Femur (tissue), 1 donor: ENCODE results near the gene KDM1A.

Experiments
- DNase-seq: peaks from one replicate; pipeline ENCODE4 v3.0.0-alpha.2; 2017

KDM1A gene

GRCh38 chr1:23111600-23112535 lies 92.6 kb downstream of the KDM1A start:
- DNase-seq, result no peak

DNA sequence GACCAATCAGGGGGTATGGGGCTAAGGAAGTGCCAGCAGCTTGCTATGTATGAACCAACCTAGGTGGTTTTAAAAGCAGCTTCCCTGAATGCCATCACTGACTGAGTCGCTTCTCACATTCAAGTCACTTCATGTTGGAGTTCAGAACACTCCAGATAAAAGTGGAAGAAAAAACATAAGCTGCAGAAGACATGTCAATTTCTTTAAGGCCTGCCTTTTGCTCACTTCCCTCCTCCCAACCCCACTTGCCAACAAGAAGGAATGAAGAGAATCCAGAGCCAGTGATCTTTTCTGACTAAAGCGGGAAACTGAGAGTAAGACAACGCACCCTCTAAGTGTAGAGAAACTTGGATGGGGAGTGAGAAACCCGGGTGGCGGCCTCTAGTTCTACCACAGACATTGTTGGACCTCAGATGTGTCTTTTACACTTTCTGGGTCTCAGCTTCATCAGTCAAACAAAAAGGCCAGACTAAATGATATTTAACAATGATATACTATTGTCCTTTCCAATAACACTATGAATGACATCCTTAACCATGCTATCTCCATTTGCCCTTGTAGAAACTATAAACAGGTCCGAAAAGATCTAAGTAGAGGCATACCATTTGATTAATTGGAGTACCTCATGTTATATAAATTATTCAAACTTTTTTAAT lies 95.3 kb downstream of the KDM1A start:
- DNase-seq, result no peak

DNA sequence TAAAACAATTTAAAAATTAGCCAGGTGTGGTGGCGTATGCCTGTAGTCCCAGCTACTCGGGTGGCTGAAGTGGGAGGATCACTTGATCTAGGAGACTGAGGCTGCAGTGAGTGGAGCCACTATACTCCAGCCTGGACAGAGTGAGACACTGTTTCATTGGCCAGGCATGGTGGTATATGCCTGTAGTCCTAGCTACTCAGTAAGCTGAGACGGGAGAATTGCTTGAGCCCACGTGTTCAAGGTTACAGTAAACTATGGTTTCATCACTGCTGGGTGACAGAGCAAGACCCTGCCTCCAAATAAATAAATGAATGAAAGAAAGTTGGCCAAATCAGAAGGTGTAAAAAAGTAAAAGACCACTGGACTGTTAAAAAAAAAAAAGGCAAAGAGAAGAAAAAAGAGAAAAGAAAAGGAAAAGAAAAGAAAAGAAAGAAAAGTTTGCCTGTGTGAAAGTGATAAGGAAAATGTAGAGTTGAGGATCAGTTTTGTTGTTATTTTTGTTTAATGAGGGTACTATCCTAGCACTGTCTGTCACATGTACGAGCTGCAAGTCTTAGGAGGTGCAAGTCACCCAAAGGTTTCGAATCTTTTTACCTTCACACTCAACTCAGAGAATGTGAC lies 97.1 kb downstream of the KDM1A start:
- no peak for DNase-seq

DNA sequence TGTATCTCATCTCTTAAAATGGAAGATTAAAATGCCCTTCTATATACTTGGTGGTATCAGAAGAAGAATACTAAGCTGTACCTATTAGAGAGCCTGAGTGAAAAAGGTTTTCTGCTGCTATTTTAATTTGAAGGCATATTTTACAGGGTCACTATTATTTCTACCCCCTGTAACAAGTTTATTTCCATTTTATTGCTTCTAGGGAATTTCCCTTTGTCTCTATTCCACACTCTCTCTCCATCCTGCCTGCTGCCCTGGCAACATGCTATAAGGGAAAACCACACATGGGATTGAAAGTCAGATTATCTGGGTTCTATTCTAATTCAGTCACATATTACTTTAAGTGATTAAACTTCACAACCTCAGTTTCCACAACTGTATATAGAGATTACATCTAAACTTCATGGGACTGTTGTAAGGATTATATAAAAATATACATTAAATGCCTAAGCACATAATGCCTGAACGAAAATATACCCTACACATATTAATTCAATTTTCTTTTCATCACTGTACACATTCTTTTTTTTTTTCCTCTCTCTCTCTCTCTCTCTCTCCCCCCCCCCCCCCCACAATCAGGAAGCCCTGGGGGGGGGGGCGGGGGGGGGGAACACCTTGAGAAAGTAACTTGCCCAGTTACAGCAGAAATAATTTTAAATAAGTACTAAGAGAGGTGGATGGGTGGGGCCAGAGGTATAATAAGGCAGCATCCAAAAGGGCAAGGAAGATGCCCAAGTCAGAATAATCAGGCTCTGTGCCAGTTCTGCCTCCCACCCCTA lies 97.8 kb downstream of the KDM1A start:
- no peak for DNase-seq

GRCh38 chr1:23118407-23118806 lies 99.1 kb downstream of the KDM1A start:
- no peak for DNase-seq

GRCh38 chr1:23118957-23119792 lies 99.9 kb downstream of the KDM1A start:
- DNase-seq, result no peak

GRCh38 chr1:23120383-23120782 lies 101.1 kb downstream of the KDM1A start:
- DNase-seq, result no peak

GRCh38 chr1:23122023-23122748 lies 102.9 kb downstream of the KDM1A start:
- peak; percentile 62 for DNase-seq

DNA sequence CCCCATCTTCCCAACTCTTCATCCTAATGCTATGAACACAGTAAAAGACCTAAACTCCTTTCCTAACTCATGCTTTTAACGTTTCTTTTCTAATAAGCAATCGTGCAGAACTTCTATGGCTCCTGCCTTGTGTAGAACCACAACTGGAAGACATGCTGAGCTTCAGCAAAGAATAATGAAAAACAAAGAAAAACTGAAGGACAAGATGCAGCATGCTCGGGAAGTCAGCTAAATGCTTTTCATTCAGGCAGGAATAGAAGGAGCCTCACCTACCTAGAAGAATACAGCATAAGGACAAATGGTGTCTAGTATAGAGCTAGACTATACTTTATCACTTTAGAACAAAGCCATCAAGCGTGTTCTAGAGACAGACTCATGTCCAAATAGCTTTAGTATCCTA lies 103.5 kb downstream of the KDM1A start:
- DNase-seq, result no peak

DNA sequence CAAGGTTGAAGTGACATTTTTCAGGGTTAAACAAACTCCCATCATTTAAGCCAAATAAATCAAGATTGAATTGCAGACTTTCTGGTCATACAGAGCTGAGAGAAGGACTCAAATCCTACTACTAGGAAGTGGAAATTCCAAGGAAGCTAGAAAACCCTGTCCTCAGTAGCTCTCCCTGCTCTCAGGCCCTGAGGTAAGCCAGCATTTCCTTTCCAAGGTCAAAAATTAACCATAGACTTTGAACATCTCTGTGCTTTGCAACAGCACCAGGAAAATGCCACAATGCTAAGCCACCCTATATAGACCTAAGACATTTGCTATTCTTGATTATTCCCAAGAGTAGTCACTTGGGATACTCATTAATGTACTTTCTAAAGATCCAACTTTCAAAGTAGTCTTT lies 104.3 kb downstream of the KDM1A start:
- DNase-seq, result no peak

DNA sequence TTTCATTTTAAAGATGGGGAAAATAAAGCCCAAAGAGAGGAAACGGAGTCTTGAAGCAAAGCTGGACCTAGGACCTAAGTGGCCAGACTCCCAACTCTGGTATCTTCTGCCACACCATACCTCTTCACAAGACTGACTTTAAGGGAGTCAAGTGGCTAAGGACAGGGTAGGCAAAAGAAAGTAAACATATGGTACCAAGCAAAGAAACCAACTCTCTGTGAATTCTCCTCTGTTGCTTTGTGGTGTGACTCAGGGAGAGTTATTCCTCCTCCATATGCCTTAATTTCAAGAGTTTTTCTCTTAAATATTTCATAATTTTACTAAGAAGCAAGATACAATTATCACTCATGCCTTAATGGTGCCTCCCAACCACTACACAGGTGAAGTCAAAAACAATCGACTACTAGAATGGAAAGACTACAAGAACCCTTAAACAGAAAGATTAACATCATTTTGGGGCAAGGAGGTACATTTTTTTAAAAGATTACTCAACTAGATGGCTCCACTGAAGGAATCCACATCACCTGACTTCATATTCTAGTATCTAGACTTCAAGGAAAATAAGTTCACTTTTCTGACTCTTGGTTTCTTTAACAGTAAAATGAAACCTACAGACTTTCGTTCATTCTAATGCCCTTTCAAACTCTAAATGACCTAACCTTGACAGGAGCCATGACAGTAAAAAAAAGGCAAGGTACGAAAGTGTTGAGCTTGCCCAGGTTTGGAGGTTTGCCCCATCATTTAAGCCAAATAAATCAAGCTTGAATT lies 105.2 kb downstream of the KDM1A start:
- no peak for DNase-seq

DNA sequence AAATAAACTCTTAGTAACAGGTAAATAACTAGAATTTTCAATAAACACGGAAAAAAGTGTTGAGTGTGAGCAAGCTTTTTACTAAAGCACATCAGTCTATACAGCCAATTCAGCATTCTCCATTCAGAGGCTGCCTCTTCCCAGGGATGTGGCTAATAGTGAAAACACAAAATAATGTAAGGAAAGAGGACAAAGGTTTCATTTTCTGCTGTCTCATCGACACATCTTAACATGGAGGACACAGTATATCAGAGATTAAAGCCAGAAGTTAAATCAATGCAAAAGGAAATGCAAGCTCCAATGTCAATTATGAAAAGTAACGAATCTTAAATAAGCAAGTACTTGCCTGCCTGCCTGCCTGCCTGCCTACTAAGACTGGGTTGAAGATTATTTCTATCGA lies 106.2 kb downstream of the KDM1A start:
- no peak for DNase-seq

DNA sequence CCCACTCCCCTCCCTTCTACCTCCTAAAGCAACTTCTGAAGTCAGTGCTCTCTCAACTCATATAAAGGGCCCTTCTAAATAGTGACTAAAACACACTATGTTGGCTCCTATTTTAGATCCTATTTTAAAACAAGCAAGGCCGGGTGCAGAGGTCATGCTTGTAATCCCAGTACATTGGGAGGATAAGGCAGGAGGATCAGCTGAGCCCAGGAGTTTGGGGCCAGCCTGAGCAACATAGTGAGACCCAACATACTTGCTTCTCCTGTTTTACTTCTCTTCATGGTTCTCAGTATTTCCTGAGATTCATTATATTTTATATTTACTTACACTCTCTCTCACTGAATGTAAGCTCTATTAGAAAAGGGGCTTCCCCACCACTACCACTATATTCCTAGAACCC lies 106.9 kb downstream of the KDM1A start:
- no peak for DNase-seq

GRCh38 chr1:23126801-23127200 lies 107.5 kb downstream of the KDM1A start:
- no peak for DNase-seq

GRCh38 chr1:23129846-23130245 lies 110.6 kb downstream of the KDM1A start:
- no peak for DNase-seq

GRCh38 chr1:23132033-23132432 lies 112.8 kb downstream of the KDM1A start:
- DNase-seq, result no peak
